HG03066 (cell line): ENCODE data around the gene CDC14A.

ENCODE experiments used
- ATAC-seq: cut with Tn5 transposase; IDR thresholded peaks from one replicate; pipeline ENCODE4 v1.9.1; 2021; ENCODE audit warnings: low read depth; ENCODE audit not compliant: unreplicated experiment

The CDC14A gene

GRCh38 chr1:100441146-100441545 lies 88.8 kb downstream of the CDC14A start:
- ATAC-seq = no peak

DNA sequence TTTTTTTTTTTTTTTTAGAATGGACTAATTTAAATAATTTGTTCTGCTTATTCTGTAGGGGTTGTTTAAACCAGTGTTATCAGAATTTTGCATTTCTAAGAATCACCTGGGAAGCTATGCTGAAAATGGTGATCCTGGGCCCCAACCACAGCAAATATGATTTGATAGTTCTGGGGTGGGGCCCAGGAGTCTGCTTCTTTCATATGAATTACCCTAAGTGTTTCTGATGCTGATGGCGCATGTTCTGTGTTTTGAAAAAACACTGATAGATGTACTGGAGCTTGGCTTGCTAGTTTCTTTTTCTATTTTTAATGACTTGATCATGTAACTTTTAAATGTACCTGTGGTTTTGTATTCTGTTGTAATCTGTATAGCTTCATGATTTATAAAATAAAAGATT lies 89.3 kb downstream of the CDC14A start:
- no peak for ATAC-seq

DNA sequence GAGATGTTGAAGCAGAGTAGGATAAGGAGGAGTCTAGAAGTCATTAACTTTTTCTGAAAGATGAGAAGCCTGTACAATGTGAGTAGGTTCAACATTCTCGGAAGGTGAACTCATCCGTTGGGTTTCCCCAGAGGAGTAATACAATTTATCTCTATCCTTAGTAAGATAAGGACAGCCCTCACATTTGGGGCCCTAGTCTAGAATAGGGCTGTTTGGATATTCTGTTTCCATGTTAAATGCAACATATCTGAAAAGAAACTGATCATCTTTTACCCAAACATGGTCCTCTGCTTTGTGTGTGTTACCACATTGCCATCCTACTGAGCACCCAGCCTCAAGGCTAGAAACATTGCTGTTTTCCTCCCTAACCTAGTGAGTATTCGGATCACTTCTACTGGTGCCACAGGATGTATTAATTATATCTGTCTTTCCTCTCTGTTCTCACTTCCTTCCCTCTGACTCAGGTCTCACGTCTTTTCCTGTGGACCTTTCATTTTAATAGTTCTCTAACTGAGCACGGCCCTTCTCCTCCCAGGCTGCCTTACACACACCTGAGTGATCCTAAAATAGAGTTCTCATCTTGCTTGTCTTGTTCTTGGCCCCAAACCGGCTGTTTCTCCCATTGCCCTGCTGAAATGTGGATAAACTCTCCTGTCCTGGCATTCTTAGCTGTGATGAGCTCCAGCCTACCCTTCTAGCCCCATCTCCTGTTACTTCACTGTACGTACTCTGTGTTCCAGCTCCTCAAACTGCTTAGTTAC lies 91.7 kb downstream of the CDC14A start:
- ATAC-seq = peak; percentile 70

GRCh38 chr1:100445565-100445964 lies 93.3 kb downstream of the CDC14A start:
- ATAC-seq = no peak

- ATAC-seq = no peak
Observed at GRCh38 chr1:100448366-100448765, 96.1 kb downstream of the CDC14A start.

GRCh38 chr1:100449477-100449876 lies 97.2 kb downstream of the CDC14A start:
- no peak for ATAC-seq

DNA sequence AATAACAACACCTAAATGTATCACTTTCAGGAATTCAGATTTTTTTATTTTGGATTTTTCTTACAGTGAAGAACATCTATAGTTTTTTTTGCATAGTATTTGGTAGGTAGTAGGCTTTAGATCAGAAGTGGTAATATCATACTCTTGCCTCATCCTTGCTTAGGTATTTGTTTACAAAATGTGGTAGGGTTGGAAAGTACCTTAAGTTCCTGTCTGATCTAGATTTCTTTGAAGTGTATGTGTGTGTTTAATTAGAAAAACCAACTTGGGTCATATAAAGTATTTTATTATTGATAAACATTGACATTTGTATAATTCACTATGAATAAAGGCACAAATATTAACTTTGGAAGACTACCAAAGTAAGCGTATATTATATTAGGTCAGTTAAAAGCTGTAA lies 100.3 kb downstream of the CDC14A start:
- ATAC-seq = no peak

- no peak for ATAC-seq
Observed at GRCh38 chr1:100455478-100456072, 103.3 kb downstream of the CDC14A start.

GRCh38 chr1:100456880-100457279 lies 104.6 kb downstream of the CDC14A start:
- no peak for ATAC-seq

GRCh38 chr1:100457683-100458082 lies 105.4 kb downstream of the CDC14A start:
- no peak for ATAC-seq

DNA sequence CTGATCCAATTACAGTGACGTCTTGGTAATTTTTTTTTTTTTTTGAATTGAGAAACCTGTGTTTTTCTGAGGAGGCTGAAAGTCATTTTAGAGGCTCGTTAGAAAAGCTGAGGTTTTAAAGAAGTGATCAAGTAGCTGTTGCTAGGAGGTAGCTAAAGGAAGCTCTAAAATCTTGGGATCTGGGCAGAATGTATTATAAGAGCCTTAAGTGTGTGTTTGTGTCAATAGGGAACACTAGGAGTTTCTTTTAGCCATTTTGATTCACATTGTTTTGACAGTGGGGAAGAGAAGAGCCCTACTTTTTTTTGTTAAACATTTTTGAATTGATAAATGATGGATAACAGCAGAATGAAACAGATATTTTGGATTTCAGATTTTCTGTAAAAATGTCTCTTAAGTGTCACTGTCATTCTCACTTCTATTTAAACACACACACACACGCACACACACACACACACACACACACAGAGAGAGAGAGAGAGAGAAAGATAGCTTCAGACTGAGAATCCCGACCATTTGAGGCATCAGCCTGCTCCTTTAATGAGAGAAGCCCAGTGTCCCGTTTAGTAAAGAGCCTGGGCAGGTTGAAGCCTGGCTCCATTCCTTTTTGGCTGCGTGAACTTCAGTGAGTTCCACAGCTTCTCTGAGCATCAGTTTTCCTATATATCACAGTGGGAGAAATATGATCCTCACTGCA lies 106.5 kb downstream of the CDC14A start:
- no peak for ATAC-seq

GRCh38 chr1:100459358-100460114 lies 107.2 kb downstream of the CDC14A start:
- peak; percentile 97 for ATAC-seq

DNA sequence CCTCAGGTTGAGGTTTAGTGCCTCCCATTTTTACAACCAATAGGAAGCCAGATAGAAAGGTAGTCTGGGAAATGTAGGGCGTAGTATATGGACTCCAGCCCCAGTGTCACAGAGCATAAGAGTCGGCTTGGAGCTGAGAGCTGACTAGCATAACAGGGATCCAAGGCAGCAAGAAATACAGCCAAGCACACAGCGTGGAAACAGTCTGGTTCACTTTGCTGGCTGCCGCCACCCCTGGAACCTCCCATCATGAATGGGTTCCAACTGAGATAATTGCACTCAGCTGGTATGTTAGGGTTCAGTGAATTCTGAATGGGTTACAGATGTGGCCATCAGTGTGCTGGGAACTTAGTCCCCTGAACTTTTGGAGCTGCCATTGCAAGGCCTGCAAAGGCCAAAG lies 108.9 kb downstream of the CDC14A start:
- ATAC-seq = no peak

GRCh38 chr1:100462326-100463025 lies 110.2 kb downstream of the CDC14A start:
- ATAC-seq = no peak

DNA sequence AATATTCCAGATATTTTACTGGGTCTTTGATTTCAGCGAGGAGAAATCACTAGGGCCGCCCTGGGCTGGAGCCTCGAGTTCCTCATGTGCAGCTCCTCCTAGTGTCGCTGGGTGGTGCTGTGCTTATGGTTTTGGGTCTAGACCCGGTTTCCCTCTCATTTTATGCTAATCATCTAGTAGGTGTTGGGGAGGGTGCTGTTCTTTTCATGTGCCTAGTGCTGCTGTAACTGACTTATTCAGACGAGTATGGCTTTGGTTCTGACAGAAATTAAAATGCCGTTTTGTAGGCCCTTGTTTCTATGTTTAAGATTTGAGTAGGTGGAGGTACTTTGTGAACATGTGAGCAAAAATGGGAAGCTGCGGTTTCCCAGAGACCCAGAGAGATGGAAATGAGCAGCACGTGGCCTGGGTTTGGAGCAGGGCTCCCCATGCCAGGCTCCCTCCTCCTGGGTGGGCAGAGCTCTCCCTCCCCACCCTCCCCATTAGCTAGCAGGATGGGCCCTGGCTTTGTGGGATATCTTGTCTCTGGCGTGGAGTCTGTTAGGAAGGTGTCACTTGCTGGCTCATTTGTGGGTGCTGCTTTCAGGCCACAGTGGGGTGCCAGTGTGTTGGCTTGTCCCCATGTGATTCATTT lies 111.6 kb downstream of the CDC14A start:
- ATAC-seq = no peak

DNA sequence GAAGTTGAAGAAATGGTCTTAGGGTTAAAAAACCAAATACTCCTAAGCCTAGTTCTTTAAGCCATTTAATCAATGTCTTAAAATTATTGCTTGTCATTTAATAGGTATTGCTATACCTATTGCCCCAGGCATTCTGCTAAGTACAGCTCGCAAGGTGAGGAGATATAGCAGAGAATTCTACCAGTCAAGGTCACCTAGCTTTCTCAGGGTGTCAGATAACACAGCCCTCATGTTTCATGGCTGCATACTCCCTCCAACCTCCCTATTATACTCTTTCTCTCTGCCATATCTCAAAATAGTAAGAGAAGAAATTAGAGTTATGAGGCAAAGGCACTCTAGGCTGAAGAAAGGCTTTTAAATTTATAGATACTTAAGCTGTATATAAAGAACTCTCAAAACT lies 117.3 kb downstream of the CDC14A start:
- ATAC-seq = no peak

- no peak for ATAC-seq
Observed at GRCh38 chr1:100474834-100475233, 122.5 kb downstream of the CDC14A start.

DNA sequence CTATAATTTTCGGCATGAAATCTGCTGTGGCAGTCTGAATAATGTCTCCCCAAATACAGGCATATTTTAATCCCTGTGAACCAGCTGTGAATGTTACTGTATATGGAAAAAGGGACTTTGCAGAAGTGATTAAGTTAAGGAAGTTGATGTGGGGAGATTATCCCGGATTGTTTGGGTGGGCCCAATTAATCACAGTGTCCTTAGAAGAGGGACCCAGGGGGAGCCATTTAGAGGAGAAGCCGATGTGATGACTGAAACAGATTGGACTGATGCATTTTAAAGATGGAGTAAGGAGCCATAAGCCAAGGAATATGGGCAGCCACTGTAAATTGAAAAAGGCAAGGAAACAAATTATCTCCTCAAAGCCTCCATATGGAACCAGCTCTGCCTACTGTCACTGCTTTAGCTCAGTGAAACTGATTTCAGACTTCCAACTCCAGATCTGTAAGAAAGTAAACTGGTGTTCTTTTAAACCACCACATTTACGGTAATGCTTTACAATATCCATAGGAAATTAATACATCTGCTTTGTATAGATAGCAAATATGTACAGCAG lies 124.5 kb downstream of the CDC14A start:
- ATAC-seq = no peak

DNA sequence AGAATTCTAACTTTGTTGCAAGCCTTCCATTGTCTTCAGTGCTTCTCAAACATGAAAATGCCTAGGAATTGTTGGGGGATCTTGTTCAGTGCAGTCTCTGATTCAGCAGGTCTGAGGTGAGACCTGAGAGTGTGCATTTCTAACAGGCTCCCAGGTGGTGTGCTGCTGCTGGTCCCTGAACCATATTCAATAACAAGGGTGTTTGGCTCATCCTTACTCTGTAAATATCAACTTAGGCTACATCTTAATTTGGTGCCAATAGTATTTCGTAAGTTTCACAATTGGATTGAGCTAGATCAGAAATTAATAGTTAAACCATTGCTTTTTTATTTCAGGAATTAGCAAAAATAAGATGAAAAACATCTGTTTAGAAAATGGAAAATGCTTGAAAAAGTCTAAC lies 126.5 kb downstream of the CDC14A start:
- no peak for ATAC-seq
